Calu3 (cell line): ENCODE measurements around the gene GOLGB1. TPM values are rescaled to one million over a fixed set of nuclear protein-coding genes. Genes with fewer than 3 reads are reported as not detected.

Experiments
- BruUV-seq: library from RNA; stranded (reverse); fragments of 400-500 nt; replicated peaks from 2 replicates; lab custom pipeline; 2021; lab: Mats Ljungman, UMichigan
- CTCF ChIA-PET: fragments of 300-600 bp; sonication (Branson Sonifier 250); formaldehyde crosslinking; loops from one replicate; lab custom pipeline; 2022; ENCODE audit warnings: antibody characterized with exemption; lab: Charles Lee
- DNase-seq: peaks from one replicate; pipeline ENCODE4 v3.0.0; 2022
- H3K27ac Mint-ChIP-seq: one replicate; pipeline ENCODE4 v1.8.0; 2022; ENCODE audit warnings: mixed read lengths; ENCODE audit not compliant: unreplicated experiment
- H3K27me3 Mint-ChIP-seq: one replicate; pipeline ENCODE4 v1.8.0; 2022; ENCODE audit warnings: mixed read lengths; ENCODE audit not compliant: unreplicated experiment
- H3K36me3 Mint-ChIP-seq: one replicate; pipeline ENCODE4 v1.8.0; 2022; ENCODE audit warnings: mild to moderate bottlenecking, moderate library complexity, mixed read lengths; ENCODE audit not compliant: insufficient read depth, unreplicated experiment
- H3K4me1 Mint-ChIP-seq: one replicate; pipeline ENCODE4 v1.8.0; 2022; ENCODE audit warnings: mild to moderate bottlenecking, low read depth, mixed read lengths; ENCODE audit not compliant: unreplicated experiment
- H3K4me3 Mint-ChIP-seq: one replicate; pipeline ENCODE4 v1.8.0; 2022; ENCODE audit warnings: mild to moderate bottlenecking, low read depth, moderate library complexity, mixed read lengths; ENCODE audit not compliant: unreplicated experiment
- H3K9me3 Mint-ChIP-seq: one replicate; pipeline ENCODE4 v1.8.0; 2022; ENCODE audit warnings: low read depth, mixed read lengths; ENCODE audit not compliant: unreplicated experiment
- CTCF ChIP-seq: fragments of 200-600 bp; IDR thresholded peaks from one replicate; pipeline ENCODE4 v1.8.0; 2022; ENCODE audit warnings: antibody characterized with exemption; ENCODE audit not compliant: unreplicated experiment
- intact Hi-C: fragments of 100-400 bp; cut with micrococcal nuclease; formaldehyde crosslinking; loops from one replicate; pipeline ENCODE4 v1.10.0; 2022; ENCODE audit not compliant: unreplicated experiment
- total RNA-seq: library from RNA; stranded (reverse); gene quantifications from 2 replicates; pipeline ENCODE4 v1.2.3, GENCODE V29; 2022

Gene GOLGB1
- total RNA-seq, 1 experiment from 2014 or later: 42.8 TPM

- BruUV-seq: no TSS peak
- no peak for TF ChIP-seq CTCF
- CTCF ChIA-PET: no interaction called here
- intact Hi-C loops: no loop called here
- H3K4me3 Mint-ChIP-seq: no peak overlapping the region
- DNase-seq: no peak
- H3K27ac Mint-ChIP-seq: no peak overlapping the region
- H3K36me3 Mint-ChIP-seq: no peaks in the 10 kb centered on the region
- H3K4me1 Mint-ChIP-seq: no peaks in the 10 kb centered on the region
- H3K27me3 Mint-ChIP-seq: no peaks in the 10 kb centered on the region
- no peaks in the 10 kb centered on the region for H3K9me3 Mint-ChIP-seq
Observed at GRCh38 chr3:121659586-121659985, 90.0 kb downstream of the GOLGB1 start.

GRCh38 chr3:121658716-121659435 is 90.7 kb downstream of the GOLGB1 start:
- Mint-ChIP-seq H3K9me3 (no peaks in the 10 kb centered on the region), H3K27me3 (no peaks in the 10 kb centered on the region), H3K4me3 (no peak overlapping the region), H3K27ac (no peak overlapping the region), H3K4me1 (no peaks in the 10 kb centered on the region), H3K36me3 (no peaks in the 10 kb centered on the region)
- DNase-seq: no peak
- no peak for TF ChIP-seq CTCF
- intact Hi-C loops: no loop called here
- no TSS peak for BruUV-seq
- CTCF ChIA-PET: no interaction called here

- H3K27me3 Mint-ChIP-seq: no peaks in the 10 kb centered on the region
- no peaks in the 10 kb centered on the region for H3K9me3 Mint-ChIP-seq
- H3K4me3 Mint-ChIP-seq: no peak overlapping the region
- H3K27ac Mint-ChIP-seq: no peak overlapping the region
- no peak for TF ChIP-seq CTCF
- CTCF ChIA-PET: no interaction called here
- H3K4me1 Mint-ChIP-seq: peaks cover 5% of the 10 kb centered on the region
- H3K36me3 Mint-ChIP-seq: no peaks in the 10 kb centered on the region
- DNase-seq: no peak
- no TSS peak for BruUV-seq
- intact Hi-C loops: no loop called here
Observed at GRCh38 chr3:121654493-121655385, 94.8 kb downstream of the GOLGB1 start.

GRCh38 chr3:121651684-121652083 is 97.9 kb downstream of the GOLGB1 start:
- Mint-ChIP-seq H3K4me3 (no peak overlapping the region), H3K4me1 (peaks cover 5% of the 10 kb centered on the region), H3K36me3 (no peaks in the 10 kb centered on the region), H3K27me3 (no peaks in the 10 kb centered on the region), H3K27ac (no peak overlapping the region), H3K9me3 (no peaks in the 10 kb centered on the region)
- BruUV-seq: no TSS peak
- CTCF ChIA-PET: no interaction called here
- no peak for TF ChIP-seq CTCF
- DNase-seq: no peak
- intact Hi-C loops: no loop called here
